ENCODE data around the gene PRKCA.
A peak's percentile ranks its signal among the peaks of the same experiment; 100 is the strongest.

Gene PRKCA

DNA sequence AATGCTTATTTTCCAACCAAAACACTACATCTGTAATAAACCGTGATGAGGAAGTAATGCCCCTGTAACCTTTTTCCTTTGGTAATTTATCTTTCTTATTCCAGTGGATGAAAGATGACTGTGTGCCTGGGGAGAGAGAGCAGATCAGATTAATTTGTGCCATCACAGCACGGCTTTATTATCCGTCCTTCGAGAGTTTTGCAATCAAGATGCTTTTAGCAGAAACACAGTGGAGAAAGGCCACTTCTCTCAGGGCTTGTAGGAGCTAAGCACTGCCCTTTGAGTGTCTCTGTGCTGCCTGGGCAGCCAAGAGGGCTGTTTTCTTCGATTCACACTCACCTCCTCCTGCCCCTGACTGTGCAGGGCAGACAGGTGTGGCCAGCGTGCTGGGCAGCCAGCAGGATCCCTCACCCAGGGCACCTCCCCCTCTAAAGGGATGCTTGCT, 190.2 kb downstream of the PRKCA start:
- peak; percentile 87 for DNase-seq (ENCODE audit: low read depth)
- TF ChIP-seq, protein P1, sequence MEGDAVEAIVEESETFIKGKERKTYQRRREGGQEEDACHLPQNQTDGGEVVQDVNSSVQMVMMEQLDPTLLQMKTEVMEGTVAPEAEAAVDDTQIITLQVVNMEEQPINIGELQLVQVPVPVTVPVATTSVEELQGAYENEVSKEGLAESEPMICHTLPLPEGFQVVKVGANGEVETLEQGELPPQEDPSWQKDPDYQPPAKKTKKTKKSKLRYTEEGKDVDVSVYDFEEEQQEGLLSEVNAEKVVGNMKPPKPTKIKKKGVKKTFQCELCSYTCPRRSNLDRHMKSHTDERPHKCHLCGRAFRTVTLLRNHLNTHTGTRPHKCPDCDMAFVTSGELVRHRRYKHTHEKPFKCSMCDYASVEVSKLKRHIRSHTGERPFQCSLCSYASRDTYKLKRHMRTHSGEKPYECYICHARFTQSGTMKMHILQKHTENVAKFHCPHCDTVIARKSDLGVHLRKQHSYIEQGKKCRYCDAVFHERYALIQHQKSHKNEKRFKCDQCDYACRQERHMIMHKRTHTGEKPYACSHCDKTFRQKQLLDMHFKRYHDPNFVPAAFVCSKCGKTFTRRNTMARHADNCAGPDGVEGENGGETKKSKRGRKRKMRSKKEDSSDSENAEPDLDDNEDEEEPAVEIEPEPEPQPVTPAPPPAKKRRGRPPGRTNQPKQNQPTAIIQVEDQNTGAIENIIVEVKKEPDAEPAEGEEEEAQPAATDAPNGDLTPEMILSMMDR (conservative IDR thresholded peaks at IDR 0.05; ENCODE audit: control insufficient read depth, insufficient read depth, low read depth, low read length) = no peak
- H3K4me3 ChIP-seq (ENCODE audit: control insufficient read depth, low read depth, low read length) = no peak overlapping the region

GRCh38 chr17:66493283-66494019, 191.0 kb downstream of the PRKCA start:
- peak; percentile 91 for DNase-seq (ENCODE audit: low read depth)
- no peak overlapping the region for H3K4me3 ChIP-seq (ENCODE audit: control insufficient read depth, low read depth, low read length)
- TF ChIP-seq, protein P1 (conservative IDR thresholded peaks at IDR 0.05; ENCODE audit: control insufficient read depth, insufficient read depth, low read depth, low read length) = no peak

DNA sequence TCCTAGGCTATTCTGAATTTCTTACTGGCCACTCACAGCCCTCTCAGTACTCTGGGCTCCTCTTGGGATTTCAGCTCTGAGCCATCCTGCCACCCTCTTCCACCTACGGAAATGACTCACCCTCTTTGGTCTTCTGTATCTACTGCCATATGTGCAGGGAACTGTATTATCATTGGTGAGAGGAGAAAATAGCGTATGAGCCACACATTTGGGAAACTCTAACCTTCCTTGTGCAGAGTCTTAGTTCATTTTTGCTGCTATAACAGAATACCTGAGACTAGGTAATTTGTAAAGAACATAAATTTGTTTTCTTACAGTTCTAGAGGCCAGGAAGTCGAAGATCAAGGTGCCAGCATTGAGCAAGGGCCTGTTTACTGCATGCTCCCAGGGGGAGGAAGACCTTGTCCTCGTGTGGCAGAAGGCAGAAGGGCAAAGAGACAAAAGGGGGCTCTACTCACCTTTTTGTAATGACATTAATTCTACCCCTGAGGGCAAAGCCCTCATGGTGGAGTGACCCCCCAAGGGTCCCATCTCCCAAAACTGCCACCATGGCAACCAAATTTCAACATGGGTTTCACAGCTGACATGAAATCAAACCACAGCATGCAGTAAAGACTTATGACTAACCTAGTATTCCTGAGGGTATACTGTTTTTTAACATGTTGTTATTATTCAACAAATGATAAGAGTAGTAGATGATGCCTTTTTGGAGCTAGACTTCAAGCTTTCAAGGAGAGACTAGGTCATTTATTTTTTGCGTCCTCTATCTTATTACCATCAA, 191.8 kb downstream of the PRKCA start:
- TF ChIP-seq, protein P1 (conservative IDR thresholded peaks at IDR 0.05; ENCODE audit: control insufficient read depth, insufficient read depth, low read depth, low read length) = no peak
- H3K4me3 ChIP-seq (ENCODE audit: control insufficient read depth, low read depth, low read length) = no peak overlapping the region
- DNase-seq (ENCODE audit: low read depth) = peak; percentile 97

GRCh38 chr17:66495035-66495434, 192.6 kb downstream of the PRKCA start:
- H3K4me3 ChIP-seq (ENCODE audit: control insufficient read depth, low read depth, low read length) = no peak overlapping the region
- TF ChIP-seq, protein P1 (conservative IDR thresholded peaks at IDR 0.05; ENCODE audit: control insufficient read depth, insufficient read depth, low read depth, low read length) = no peak
- no peak for DNase-seq (ENCODE audit: low read depth)

- TF ChIP-seq, protein P1 (conservative IDR thresholded peaks at IDR 0.05; ENCODE audit: control insufficient read depth, insufficient read depth, low read depth, low read length) = no peak
- no peak for DNase-seq (ENCODE audit: low read depth)
- no peak overlapping the region for H3K4me3 ChIP-seq (ENCODE audit: control insufficient read depth, low read depth, low read length)
Observed at GRCh38 chr17:66496306-66496705, 193.9 kb downstream of the PRKCA start.

DNA sequence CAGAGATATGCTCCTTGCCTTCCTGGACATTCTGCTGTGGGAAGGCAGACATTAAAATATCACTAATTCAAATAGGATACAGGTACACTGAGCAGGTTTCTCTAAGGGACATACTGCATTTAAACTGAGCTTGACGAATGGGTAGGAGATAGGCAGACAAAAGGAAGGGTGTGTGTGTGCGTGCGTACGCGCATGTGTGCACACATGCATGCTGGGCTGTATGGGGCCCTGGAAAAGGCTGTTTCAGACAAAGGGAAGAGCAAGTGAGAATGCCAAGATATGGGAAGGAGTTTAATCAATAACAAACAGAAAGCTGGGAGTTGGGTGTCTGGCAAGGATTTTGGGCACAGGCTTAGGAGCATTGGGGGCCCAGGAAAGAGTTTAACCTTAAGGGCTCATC, 196.2 kb downstream of the PRKCA start:
- TF ChIP-seq, protein P1 (conservative IDR thresholded peaks at IDR 0.05; ENCODE audit: control insufficient read depth, insufficient read depth, low read depth, low read length) = no peak
- DNase-seq (ENCODE audit: low read depth) = no peak
- no peak overlapping the region for H3K4me3 ChIP-seq (ENCODE audit: control insufficient read depth, low read depth, low read length)
